ENCODE measurements around the gene KCNQ1. TPM values are rescaled to one million over a fixed set of nuclear protein-coding genes. Genes with fewer than 3 reads are reported as not detected.

Gene KCNQ1
- total and polyA plus RNA-seq, 2 donors (not counting 1 experiment from before 2014, with no cell fraction given), result 21.5 to 28.8 TPM

GRCh38 chr11:2689651-2690575, 245.1 kb downstream of the KCNQ1 start:
- H3K36me3 ChIP-seq (replicated peaks in 1 of 2; ENCODE audit: control extremely low read depth in 1 of 2, control insufficient read depth in 1 of 2, extremely low read depth in 1 of 2, insufficient read depth in 2 of 2, low read length in 1 of 2), result no peaks in the 10 kb centered on the region
- no peak overlapping the region for H3K4me2 ChIP-seq (replicated peaks; ENCODE audit: low read depth, low read length, poor library complexity, severe bottlenecking)
- no peak overlapping the region for H3K27ac ChIP-seq (ENCODE audit: low read length in 2 of 2)
- H3K9ac ChIP-seq (ENCODE audit: low read length), result no peak overlapping the region
- TF ChIP-seq EZH2 (IDR thresholded peaks at IDR 0.05; ENCODE audit: borderline replicate concordance, insufficient read depth, low read depth, low read length, poor library complexity, severe bottlenecking) (no peak), CTCF (IDR thresholded peaks at IDR 0.05) (no peak)
- intact Hi-C loops (cut with micrococcal nuclease), result no loop called here
- no peak for DNase-seq
- H3K27me3 Mint-ChIP-seq, result no peaks in the 10 kb centered on the region
- H3K4me1 Mint-ChIP-seq, result peaks cover 23% of the 10 kb centered on the region
- no peaks in the 10 kb centered on the region for H3K9me3 Mint-ChIP-seq (ENCODE audit: insufficient read depth)
- H3K4me3 Mint-ChIP-seq, result no peak overlapping the region
- POLR2A ChIA-PET, result no interaction called here
- H3K9me3 ChIP-seq (ENCODE audit: control extremely low read depth in 1 of 3, control insufficient read depth in 2 of 3, insufficient read depth in 1 of 3, low read length in 2 of 3), result no peaks in the 10 kb centered on the region
- CTCF ChIA-PET, result no interaction called here
- ATAC-seq (ENCODE audit: low read depth), result no peak
- peaks cover 5% of the 10 kb centered on the region for H3K79me2 ChIP-seq (ENCODE audit: control insufficient read depth, insufficient read depth, low read length)
- H4K20me1 ChIP-seq (ENCODE audit: control insufficient read depth, insufficient read depth, low read length, poor library complexity, severe bottlenecking), result peaks cover 13% of the 10 kb centered on the region
- no peak overlapping the region for H3K27ac Mint-ChIP-seq
- peaks cover 13 to 19% of the 10 kb centered on the region in 2 donors for H3K4me1 ChIP-seq (ENCODE audit: control insufficient read depth in 2 of 2, insufficient read depth in 2 of 2, low read length in 2 of 2)
- H3K27me3 ChIP-seq (replicated peaks in 1 of 4; ENCODE audit: control extremely low read depth in 1 of 4, control insufficient read depth in 3 of 4, insufficient read depth in 4 of 4, low read length in 3 of 4), result no peaks in the 10 kb centered on the region
- no peak overlapping the region for H2AFZ ChIP-seq (ENCODE audit: insufficient read depth, low read depth, low read length, poor library complexity, severe bottlenecking)
- WGBS (ENCODE audit: insufficient coverage), result 78% methylated on average over 6 of the region's 8 CpGs
- no peak overlapping the region for H3K4me3 ChIP-seq (ENCODE audit: control extremely low read depth in 1 of 5, extremely low read depth in 1 of 5, insufficient read depth in 1 of 5, low read depth in 2 of 5, low read length in 4 of 5)

Data from B cell (primary cell).